Measurements from ENCODE around the gene GOLGB1. TPM values are rescaled to one million over a fixed set of nuclear protein-coding genes. Genes with fewer than 3 reads are reported as not detected.

GOLGB1 gene
- total and polyA plus RNA-seq, 10 of the 15 experiments (the other 5 are each of a cell fraction or from before 2014, with no cell fraction given) = 7.4 to 34.5 (median 21.8) TPM

- FAIRE-seq (no peak), DNase-seq (ENCODE audit: low read depth, low spot score) (no peak), ATAC-seq (peak; percentile 80)
- RAD21 ChIA-PET (ENCODE audit: unreplicated experiment) = no interaction called here
- in situ Hi-C loops (cut with MboI) = no loop called here
- Histone ChIP-seq H3K79me2 (ENCODE audit: control insufficient read depth, insufficient read depth, low read length) (no peaks in the 10 kb centered on the region), H3K4me3 (no peak overlapping the region), H4K20me1 (ENCODE audit: control insufficient read depth, insufficient read depth) (no peaks in the 10 kb centered on the region), H3K9me3 (replicated peaks; ENCODE audit: control insufficient read depth, insufficient read depth, low read length) (no peaks in the 10 kb centered on the region), H3K4me1 (ENCODE audit: control insufficient read depth, insufficient read depth, low read length) (no peaks in the 10 kb centered on the region; the same call in 1 of the 2 replicates), H3K27ac (ENCODE audit: control insufficient read depth, insufficient read depth) (peak overlapping the region; percentile 50; the same call in 1 of the 2 replicates), H3K9ac (ENCODE audit: control insufficient read depth, insufficient read depth, low read length) (no peak overlapping the region), H3K4me2 (ENCODE audit: control insufficient read depth, insufficient read depth) (no peak overlapping the region), H2AFZ (ENCODE audit: control insufficient read depth, low read depth, low read length) (no peak overlapping the region), H3K27me3 (replicated peaks in 1 of 2; ENCODE audit: control insufficient read depth in 2 of 2, insufficient read depth in 2 of 2, low read length in 1 of 2) (no peaks in the 10 kb centered on the region), H3K36me3 (ENCODE audit: control insufficient read depth in 2 of 2, insufficient read depth in 2 of 2, low read length in 1 of 2) (peaks cover 15 to 26% of the 10 kb centered on the region in 2 experiments)
- SMC1A ChIA-PET (ENCODE audit: uncharacterized antibody, unreplicated experiment) = interaction anchor here (0.7 to 1.6 kb wide), 2 partner anchors 10 kb away, joined by 3 read pairs; no protein-coding TSS in a partner anchor
- intact Hi-C loops (cut with micrococcal nuclease; ENCODE audit: unreplicated experiment) = no loop called here
- POLR2A ChIA-PET = interaction anchor here (0.6 kb wide), 1 partner anchor 1675 kb away, joined by 3 read pairs; no protein-coding TSS in a partner anchor
- CTCF ChIA-PET = interaction anchor here (1.3 kb wide), 1 partner anchor 10 kb away, joined by 3 read pairs; no protein-coding TSS in a partner anchor
- no TSS peak for BruUV-seq (replicated peaks)
- 100% methylated on average over 1 of the region's 1 CpG for WGBS (ENCODE audit: insufficient coverage, insufficient replicate concordance, low lambda C conversion rate, missing lambda C conversion rate)
- no peak for TF ChIP-seq POLR2A (IDR thresholded peaks at IDR 0.05; ENCODE audit: low read depth, low read length)
- TF ChIP-seq STAT3 (IDR thresholded peaks at IDR 0.05; ENCODE audit: low read depth, low read length) = no peak
- TF ChIP-seq FOXK2 (IDR thresholded peaks at IDR 0.05) = no peak
- TF ChIP-seq ZSCAN29 (IDR thresholded peaks at IDR 0.05) = no peak
- no peak for TF ChIP-seq NR2C2 (IDR thresholded peaks at IDR 0.05; ENCODE audit: borderline replicate concordance, control insufficient read depth, insufficient read length, low read depth)
- no peak for TF ChIP-seq ESRRA (IDR thresholded peaks at IDR 0.05; ENCODE audit: low read length)
These were observed 119.2 kb downstream of the GOLGB1 start for GRCh38 chr3:121630355-121630754.

DNA sequence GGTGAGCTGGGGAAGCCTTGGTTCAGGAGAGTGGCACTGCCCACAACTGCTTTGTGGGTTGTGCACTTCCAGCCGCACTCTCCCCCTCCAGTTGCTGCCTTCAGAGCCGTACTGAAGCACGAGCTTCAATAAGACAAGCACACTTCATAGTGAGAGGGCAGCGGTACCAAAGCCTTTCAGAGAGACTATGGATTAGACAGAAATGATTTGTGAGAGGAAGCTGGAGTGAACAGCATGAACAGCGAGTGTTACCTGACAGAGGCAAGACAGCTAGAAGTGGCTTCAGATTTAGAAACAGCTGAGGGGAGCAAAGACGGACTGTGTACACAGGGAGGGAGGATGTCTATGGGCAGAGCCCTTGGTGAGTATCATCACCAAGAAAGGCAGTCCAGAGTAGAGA, 119.9 kb downstream of the GOLGB1 start:
- no peaks in the 10 kb centered on the region for H3K79me2 ChIP-seq (ENCODE audit: control insufficient read depth, insufficient read depth, low read length)
- no peak overlapping the region for H3K4me2 ChIP-seq (ENCODE audit: control insufficient read depth, insufficient read depth)
- H3K36me3 ChIP-seq (ENCODE audit: control insufficient read depth in 2 of 2, insufficient read depth in 2 of 2, low read length in 1 of 2) = peaks cover 12 to 25% of the 10 kb centered on the region in 2 experiments; a peak in 3 of 4 replicates
- no peaks in the 10 kb centered on the region for H3K27me3 ChIP-seq (replicated peaks in 1 of 2; ENCODE audit: control insufficient read depth in 2 of 2, insufficient read depth in 2 of 2, low read length in 1 of 2)
- H3K9me3 ChIP-seq (replicated peaks; ENCODE audit: control insufficient read depth, insufficient read depth, low read length) = no peaks in the 10 kb centered on the region
- no peak overlapping the region for H2AFZ ChIP-seq (ENCODE audit: control insufficient read depth, low read depth, low read length)
- in situ Hi-C loops (cut with MboI) (no loop called here), intact Hi-C loops (cut with micrococcal nuclease; ENCODE audit: unreplicated experiment) (no loop called here)
- H4K20me1 ChIP-seq (ENCODE audit: control insufficient read depth, insufficient read depth) = no peaks in the 10 kb centered on the region
- DNase-seq (ENCODE audit: low read depth, low spot score) (no peak), ATAC-seq (no peak), FAIRE-seq (no peak)
- CTCF ChIA-PET = interaction anchor here (1.3 kb wide), 1 partner anchor 11 kb away, joined by 3 read pairs; no protein-coding TSS in a partner anchor
- H3K4me1 ChIP-seq (ENCODE audit: control insufficient read depth, insufficient read depth, low read length) = no peaks in the 10 kb centered on the region; the same call in 1 of the 2 replicates
- H3K4me3 ChIP-seq = no peak overlapping the region
- POLR2A ChIA-PET = no interaction called here
- no TSS peak for BruUV-seq (replicated peaks)
- SMC1A ChIA-PET (ENCODE audit: uncharacterized antibody, unreplicated experiment) = interaction anchor here (1.6 kb wide), 1 partner anchor 9 kb away, joined by 3 read pairs; no protein-coding TSS in a partner anchor
- 86% methylated on average over 5 of the region's 6 CpGs for WGBS (ENCODE audit: insufficient coverage, insufficient replicate concordance, low lambda C conversion rate, missing lambda C conversion rate)
- RAD21 ChIA-PET (ENCODE audit: unreplicated experiment) = no interaction called here
- no peak overlapping the region for H3K9ac ChIP-seq (ENCODE audit: control insufficient read depth, insufficient read depth, low read length)
- H3K27ac ChIP-seq (ENCODE audit: control insufficient read depth, insufficient read depth) = no peak overlapping the region
- no peak for TF ChIP-seq CHD1 (IDR thresholded peaks at IDR 0.05; ENCODE audit: low read depth, low read length)
- TF ChIP-seq E2F8 (IDR thresholded peaks at IDR 0.05; ENCODE audit: low read depth, partially characterized antibody) = no peak
- no peak for TF ChIP-seq SPI1 (IDR thresholded peaks at IDR 0.05; ENCODE audit: borderline replicate concordance, insufficient read depth, low read depth, low read length)
- no peak for TF ChIP-seq CUX1 (IDR thresholded peaks at IDR 0.05; ENCODE audit: insufficient replicate concordance, low read depth, low read length)

Measured in GM12878 (cell line).